Fibroblast of peridontal ligament (primary cell): Measurements from ENCODE around the gene GRIK1.
"Not testable (repeated sequence)": the region's sequence is repeated elsewhere in the genome, so short reads cannot be mapped to it uniquely, and the experiment has no call there.

ENCODE experiments used
- DNase-seq: peaks from one replicate; pipeline ENCODE4 v3.0.0-alpha.2; 2010; ENCODE audit errors: extremely low read depth

The GRIK1 gene

DNA sequence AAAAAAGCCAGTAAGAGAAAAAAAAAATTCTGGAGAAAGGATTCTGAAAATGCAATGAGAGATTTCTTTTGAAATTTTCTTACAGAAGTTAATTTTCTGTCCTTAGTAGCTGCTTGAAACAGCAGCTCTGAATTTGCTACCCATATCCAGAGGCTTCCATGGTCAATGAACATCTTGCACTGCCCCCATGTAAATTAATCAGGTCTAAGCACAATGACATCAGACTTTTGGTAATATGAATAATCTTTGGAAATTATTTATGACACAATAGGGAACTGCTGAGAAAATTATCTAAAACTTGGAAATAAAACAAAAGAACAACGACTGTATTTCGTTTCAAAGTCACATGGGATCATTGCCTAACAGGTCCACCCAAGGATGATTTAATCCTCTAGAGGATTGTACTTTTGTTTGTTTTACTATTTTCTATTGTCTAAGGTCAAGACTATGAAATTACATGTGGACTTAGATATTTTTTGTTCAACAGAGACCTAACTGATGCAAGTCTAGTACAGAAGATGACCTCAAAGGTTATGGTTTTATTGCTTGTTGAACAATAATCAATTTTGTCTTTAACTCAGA, 328.9 kb downstream of the GRIK1 start:
- DNase-seq: peak; percentile 23

GRCh38 chr21:29606613-29607012, 333.2 kb downstream of the GRIK1 start:
- DNase-seq: no peak

DNA sequence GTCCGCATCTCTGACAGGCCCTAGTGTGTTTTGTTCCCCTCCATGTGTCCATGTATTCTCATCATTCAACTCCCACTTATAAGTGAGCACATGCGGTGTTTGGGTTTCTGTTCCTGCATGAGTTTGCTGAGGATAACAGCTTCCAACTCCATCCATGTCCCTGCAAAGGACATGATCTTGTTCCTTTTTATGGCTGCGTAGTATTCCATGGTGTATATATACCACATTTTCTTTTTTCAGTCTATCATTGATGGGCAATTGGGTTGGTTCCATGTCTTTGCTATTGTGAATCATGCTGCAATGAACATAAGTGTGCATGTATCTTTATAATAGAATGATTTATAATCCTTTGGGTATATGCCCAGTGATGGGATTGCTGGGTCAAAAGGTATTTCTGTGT, 334.6 kb downstream of the GRIK1 start:
- DNase-seq: not testable (repeated sequence)

- DNase-seq: no peak
Observed at GRCh38 chr21:29604076-29604475, 335.7 kb downstream of the GRIK1 start.

DNA sequence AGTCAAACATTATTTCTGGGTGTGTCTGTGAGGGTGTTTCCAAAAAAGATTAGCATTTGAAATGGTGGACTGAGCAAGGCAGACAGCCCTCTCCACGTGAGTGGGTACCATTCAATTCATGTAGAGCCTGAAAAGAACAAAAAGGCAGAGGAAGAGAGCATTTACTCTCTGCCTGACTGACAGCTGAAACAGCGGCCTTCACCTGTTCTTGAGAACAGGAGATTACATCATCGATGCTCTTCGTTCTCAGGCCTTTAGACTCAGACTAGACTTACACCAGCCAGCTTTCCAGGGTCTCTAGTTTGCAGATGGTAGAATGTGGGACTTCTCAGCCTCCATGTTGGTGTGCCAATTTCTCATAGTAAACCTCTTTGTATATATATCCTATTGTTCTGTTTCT, 338.7 kb downstream of the GRIK1 start:
- DNase-seq: no peak

GRCh38 chr21:29586696-29587095, 353.1 kb downstream of the GRIK1 start:
- DNase-seq: no peak

GRCh38 chr21:29585462-29585861, 354.3 kb downstream of the GRIK1 start:
- no peak for DNase-seq

DNA sequence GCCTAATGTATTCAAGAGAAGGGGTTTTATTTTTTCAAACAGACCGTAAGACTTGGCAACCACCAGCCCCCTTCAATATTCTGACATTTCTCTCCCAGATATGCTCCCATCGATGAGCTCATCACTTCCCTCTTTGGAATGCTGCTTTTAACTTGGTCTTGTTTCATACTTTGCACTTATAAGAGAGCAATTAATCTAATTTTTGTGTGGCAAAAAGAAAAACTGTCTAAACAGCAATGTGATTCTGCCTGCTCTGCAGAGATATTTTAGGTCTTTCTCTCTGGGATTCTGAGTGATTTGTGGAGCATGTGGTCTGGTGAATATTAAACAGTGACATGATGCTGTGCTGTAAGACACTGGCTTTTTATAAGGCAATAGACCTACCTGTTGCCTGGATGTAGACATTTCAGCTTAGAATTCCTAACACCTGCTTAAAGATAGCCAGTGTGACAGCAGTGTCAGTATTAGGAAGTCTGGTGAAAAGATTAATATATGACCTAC, 356.3 kb downstream of the GRIK1 start:
- DNase-seq: no peak

DNA sequence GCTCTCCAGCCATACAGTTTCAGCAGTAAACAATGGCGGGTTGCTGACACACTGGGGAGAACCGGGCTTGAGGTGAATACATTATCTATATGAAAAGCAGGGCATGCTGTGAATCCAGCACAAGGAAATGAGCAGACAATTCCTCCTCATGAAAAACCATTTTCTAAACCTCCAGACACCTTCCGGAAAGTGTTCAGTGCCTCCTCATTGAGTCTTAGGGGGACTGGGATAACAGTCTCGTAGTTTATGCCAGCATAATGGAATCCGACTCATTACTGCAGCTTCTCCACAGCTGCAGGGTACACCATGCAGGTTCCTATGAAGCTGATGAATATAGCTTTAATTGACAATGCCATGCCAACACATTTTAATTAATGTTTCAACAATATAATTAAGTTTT, 356.9 kb downstream of the GRIK1 start:
- no peak for DNase-seq

- DNase-seq: no peak
Observed at GRCh38 chr21:29581393-29581792, 358.4 kb downstream of the GRIK1 start.

DNA sequence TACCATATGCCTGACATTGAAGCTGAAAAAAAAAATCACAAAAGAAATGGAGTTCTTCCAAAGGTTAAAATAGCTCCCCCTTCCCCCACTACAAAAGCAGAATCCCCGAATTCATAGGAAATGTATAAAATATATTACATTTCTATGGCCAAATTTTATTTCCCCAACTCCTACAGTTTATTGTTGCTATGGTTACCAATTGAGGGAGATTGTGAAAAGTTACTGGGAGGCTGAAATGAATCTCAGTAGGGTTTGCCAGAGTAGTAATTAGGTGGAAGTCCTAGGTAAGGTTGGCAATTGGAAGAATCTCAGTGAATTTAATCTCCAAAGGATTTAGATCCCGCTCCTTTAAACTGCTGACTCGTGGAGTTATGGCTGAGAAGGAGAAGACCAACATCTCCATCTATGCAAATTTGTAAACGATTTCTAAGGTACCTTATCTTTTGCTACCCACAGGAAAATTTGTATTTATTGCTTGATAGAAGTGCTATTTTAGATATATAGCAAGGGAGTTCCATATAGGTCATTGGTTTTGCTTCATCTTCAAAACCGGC, 359.0 kb downstream of the GRIK1 start:
- DNase-seq: no peak

- DNase-seq: no peak
Observed at GRCh38 chr21:29578306-29578705, 361.5 kb downstream of the GRIK1 start.

- no peak for DNase-seq
Observed at GRCh38 chr21:29571949-29572348, 367.8 kb downstream of the GRIK1 start.

GRCh38 chr21:29568020-29568697, 371.6 kb downstream of the GRIK1 start:
- DNase-seq: no peak

DNA sequence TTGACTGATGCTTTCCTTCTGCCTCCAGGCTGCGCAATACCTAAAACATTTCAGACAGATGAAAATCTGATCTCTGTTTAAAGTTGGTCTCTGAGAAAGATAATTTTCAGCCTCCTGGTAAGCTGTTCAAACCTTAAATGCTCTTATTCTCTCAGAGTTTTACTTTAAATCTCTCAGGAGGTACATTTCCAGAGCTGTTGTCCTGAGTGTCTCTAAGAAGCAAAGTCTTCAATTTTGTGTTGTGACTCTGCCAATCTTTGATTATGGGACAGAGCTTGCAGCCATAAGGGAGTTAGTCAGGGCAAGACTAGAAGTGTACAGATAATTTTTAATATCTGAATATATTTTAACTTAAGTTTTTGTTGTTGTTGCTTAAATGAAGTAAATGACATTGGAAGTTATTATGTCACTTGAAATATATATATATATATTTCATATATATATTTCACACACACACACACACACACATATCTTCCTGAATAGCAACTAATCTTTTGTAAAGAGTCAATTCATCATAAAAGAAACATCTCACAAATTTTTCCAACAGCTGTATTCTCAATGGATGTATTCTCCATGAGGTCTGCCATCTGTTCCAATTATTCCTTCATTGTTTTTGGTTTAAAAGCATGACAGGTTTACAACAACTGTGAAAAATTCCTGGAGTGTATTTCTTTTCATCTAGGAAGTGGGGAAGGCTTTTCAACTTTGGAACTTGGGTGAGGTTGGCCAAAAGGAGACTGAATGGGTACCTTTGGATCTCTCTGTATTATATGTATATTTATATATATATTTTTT, 381.7 kb downstream of the GRIK1 start:
- DNase-seq: no peak

DNA sequence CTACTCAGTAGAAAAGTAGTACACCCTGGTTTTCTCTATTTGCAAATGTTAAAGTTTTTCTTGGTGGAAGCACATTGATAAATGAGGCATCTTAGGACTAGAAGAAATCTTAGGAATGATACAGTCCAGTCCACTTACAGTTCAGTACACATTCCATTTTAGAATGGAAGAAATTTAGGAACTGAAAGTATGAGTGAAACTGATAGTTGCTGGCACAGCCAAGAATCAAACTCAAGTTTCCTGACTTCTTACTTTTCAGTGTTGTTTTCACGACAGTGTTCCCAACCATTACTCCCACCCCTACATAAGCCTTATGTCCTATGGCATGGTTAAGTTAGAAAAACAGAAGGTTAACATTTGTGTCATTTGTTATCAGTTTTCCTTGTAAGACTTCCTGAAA, 382.6 kb downstream of the GRIK1 start:
- DNase-seq: no peak

DNA sequence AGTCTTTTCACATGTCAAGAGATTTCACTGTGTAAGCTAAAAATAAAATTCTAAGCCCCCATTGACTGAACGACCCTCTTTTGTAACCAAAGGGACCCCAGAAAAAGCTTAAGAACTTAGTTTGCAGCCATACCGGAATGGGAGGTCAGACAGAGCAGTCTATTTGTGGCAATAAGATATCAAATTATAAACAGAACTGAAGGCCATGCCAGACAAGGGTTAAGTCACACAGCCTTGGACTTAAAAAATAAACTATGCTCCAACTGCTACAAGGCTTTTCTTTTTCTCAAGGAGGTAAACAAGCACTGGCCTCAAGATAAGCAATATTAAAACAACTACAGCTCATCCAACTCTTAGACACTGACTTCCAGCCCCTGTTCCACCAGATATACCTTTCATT, 384.2 kb downstream of the GRIK1 start:
- DNase-seq: no peak

- DNase-seq: no peak
Observed at GRCh38 chr21:29550205-29550604, 389.6 kb downstream of the GRIK1 start.

- DNase-seq: no peak
Observed at GRCh38 chr21:29549614-29550013, 390.2 kb downstream of the GRIK1 start.

DNA sequence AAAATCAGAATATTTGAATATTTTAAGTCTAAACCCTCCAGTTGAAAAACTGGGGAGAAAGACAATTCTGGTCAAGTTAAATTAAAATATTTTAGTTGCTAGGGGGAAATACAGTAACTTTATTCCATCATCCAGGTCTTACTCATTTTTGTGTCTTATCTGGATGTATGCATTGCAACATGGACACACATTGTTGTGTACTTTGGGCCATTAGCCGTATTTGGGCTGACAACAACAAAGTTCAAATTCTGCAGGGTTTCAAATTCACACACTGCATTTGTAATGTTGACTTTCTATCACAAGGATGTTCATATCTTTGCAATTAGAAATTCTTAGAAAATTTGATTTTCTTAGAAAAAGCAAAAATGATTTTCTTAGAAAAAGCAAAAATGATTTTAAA, 391.8 kb downstream of the GRIK1 start:
- DNase-seq: no peak

- DNase-seq: no peak
Observed at GRCh38 chr21:29546071-29546470, 393.7 kb downstream of the GRIK1 start.

- DNase-seq: no peak
Observed at GRCh38 chr21:29540289-29540688, 399.5 kb downstream of the GRIK1 start.

DNA sequence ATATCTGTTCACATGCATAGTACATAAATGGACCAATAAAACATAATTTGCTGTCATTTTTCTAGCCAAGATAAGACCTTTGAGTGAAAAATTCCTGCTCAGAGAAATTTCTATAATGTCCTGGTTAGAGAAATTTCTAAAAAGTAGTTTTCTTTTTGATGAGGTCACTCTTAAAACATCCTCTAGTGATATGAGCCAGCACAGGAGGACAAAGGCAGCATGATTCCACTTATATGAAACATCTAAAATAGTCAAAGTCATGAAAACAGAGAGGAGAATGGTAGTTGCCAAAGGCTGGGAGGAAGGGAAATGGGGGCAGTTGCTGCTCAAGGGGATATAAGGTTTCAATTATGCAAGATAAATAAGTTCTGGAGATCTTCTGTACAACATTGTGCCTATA, 401.7 kb downstream of the GRIK1 start:
- DNase-seq: peak; percentile 59
